Measurements from ENCODE around the gene DTD1. TPM values are rescaled to one million over a fixed set of nuclear protein-coding genes. Genes with fewer than 3 reads are reported as not detected.

The DTD1 gene
- total RNA-seq, 1 donor from 2014 or later, result 34.9 TPM

- intact Hi-C loops (cut with DNase I), result no loop called here
These were observed 90.9 kb downstream of the DTD1 start for GRCh38 chr20:18678549-18679419.

GRCh38 chr20:18683839-18684238 is 96.0 kb downstream of the DTD1 start:
- no peaks in the 10 kb centered on the region for H3K27me3 ChIP-seq
- no peaks in the 10 kb centered on the region for H3K36me3 ChIP-seq
- DNase-seq (ENCODE audit: low spot score in 2 of 2), result no peak
- no peak overlapping the region for H3K4me3 ChIP-seq
- no peaks in the 10 kb centered on the region for H3K9me3 ChIP-seq
- no peak for TF ChIP-seq CTCF (IDR thresholded peaks at IDR 0.05)
- H3K4me1 ChIP-seq, result no peaks in the 10 kb centered on the region
- no peak overlapping the region for H3K27ac ChIP-seq
- intact Hi-C loops (cut with DNase I), result no loop called here

More at GRCh38 chr20:18678549-18679419, 90.9 kb downstream of the DTD1 start:
- no peaks in the 10 kb centered on the region for H3K4me1 ChIP-seq
- H3K36me3 ChIP-seq, result no peaks in the 10 kb centered on the region
- TF ChIP-seq CTCF (IDR thresholded peaks at IDR 0.05), result no peak
- no peak overlapping the region for H3K27ac ChIP-seq
- DNase-seq (ENCODE audit: low spot score in 2 of 2), result no peak
- H3K9me3 ChIP-seq, result no peaks in the 10 kb centered on the region
- H3K27me3 ChIP-seq, result no peaks in the 10 kb centered on the region
- no peak overlapping the region for H3K4me3 ChIP-seq

- no peak overlapping the region for H3K27ac ChIP-seq
- no peaks in the 10 kb centered on the region for H3K9me3 ChIP-seq
- H3K36me3 ChIP-seq, result no peaks in the 10 kb centered on the region
- no peak for DNase-seq (ENCODE audit: low spot score in 2 of 2)
- intact Hi-C loops (cut with DNase I), result no loop called here
- no peak for TF ChIP-seq CTCF (IDR thresholded peaks at IDR 0.05)
- no peaks in the 10 kb centered on the region for H3K4me1 ChIP-seq
- H3K4me3 ChIP-seq, result no peak overlapping the region
- no peaks in the 10 kb centered on the region for H3K27me3 ChIP-seq
These were observed 96.9 kb downstream of the DTD1 start for GRCh38 chr20:18684775-18685174.

- no peaks in the 10 kb centered on the region for H3K9me3 ChIP-seq
These were observed 97.6 kb downstream of the DTD1 start for GRCh38 chr20:18685406-18685805.

GRCh38 chr20:18686696-18687095 is 98.8 kb downstream of the DTD1 start:
- H3K9me3 ChIP-seq, result no peaks in the 10 kb centered on the region
- no peaks in the 10 kb centered on the region for H3K4me1 ChIP-seq
- H3K4me3 ChIP-seq, result no peak overlapping the region
- no peak for TF ChIP-seq CTCF (IDR thresholded peaks at IDR 0.05)
- no peak for DNase-seq (ENCODE audit: low spot score in 2 of 2)
- intact Hi-C loops (cut with DNase I), result no loop called here
- no peak overlapping the region for H3K27ac ChIP-seq
- H3K36me3 ChIP-seq, result no peaks in the 10 kb centered on the region
- H3K27me3 ChIP-seq, result no peaks in the 10 kb centered on the region

More at GRCh38 chr20:18685406-18685805, 97.6 kb downstream of the DTD1 start:
- Histone ChIP-seq H3K4me3 (no peak overlapping the region), H3K27me3 (no peaks in the 10 kb centered on the region), H3K36me3 (no peaks in the 10 kb centered on the region), H3K4me1 (no peaks in the 10 kb centered on the region), H3K27ac (no peak overlapping the region)
- intact Hi-C loops (cut with DNase I), result no loop called here
- DNase-seq (ENCODE audit: low spot score in 2 of 2), result no peak
- TF ChIP-seq CTCF (IDR thresholded peaks at IDR 0.05), result no peak

Data from ascending aorta (tissue), 2 donors.